ENCODE data around the gene CEP104. TPM values are rescaled to one million over a fixed set of nuclear protein-coding genes. Genes with fewer than 3 reads are reported as not detected.

CEP104 gene
- total RNA-seq, 1 experiment from 2014 or later = 34.5 TPM

- Mint-ChIP-seq H3K27me3 (ENCODE audit: low read depth) (no peaks in the 10 kb centered on the region), H3K36me3 (ENCODE audit: insufficient read depth in 1 of 3, low read depth in 3 of 3) (peaks cover 9 to 12% (median 11%) of the 10 kb centered on the region in 3 experiments), H3K27ac (peak overlapping the region in 1 of 3 experiments; percentile 43; a peak in 1 of 7 replicates), H3K4me1 (peaks cover under 1% of the 10 kb centered on the region in 2 experiments; a peak in 1 of 4 replicates), H3K4me3 (no peak overlapping the region), H3K9me3 (peaks cover 6% of the 10 kb centered on the region in 2 experiments; a peak in 4 of 5 replicates)
- no peak overlapping the region for H2AFZ ChIP-seq (ENCODE audit: low read length)
- no CpG with 5 or more reads among the region's 6 CpGs for WGBS (ENCODE audit: extremely low coverage, insufficient read length, low lambda C conversion rate)
- H2BK20ac ChIP-seq (ENCODE audit: low read depth, low read length, poor library complexity, severe bottlenecking) = no peak overlapping the region
- no peak overlapping the region for H3K18ac ChIP-seq (ENCODE audit: insufficient read length, low read depth, low read length)
- no peaks in the 10 kb centered on the region for H3K79me1 ChIP-seq (ENCODE audit: insufficient read depth, low read depth, low read length, poor library complexity, severe bottlenecking)
- no peaks in the 10 kb centered on the region for H3K23me2 ChIP-seq (ENCODE audit: insufficient read length, low read depth, low read length, poor library complexity, severe bottlenecking)
- no peak overlapping the region for H3K27ac ChIP-seq (ENCODE audit: insufficient read length, low read depth, low read length)
- H4K91ac ChIP-seq (ENCODE audit: insufficient read length, low read depth, low read length) = no peak overlapping the region
- H3K4ac ChIP-seq (ENCODE audit: low read depth, low read length) = no peak overlapping the region
- no peak overlapping the region for H3T11ph ChIP-seq (ENCODE audit: low read length)
- H2BK15ac ChIP-seq (ENCODE audit: low read depth, low read length) = no peak overlapping the region
- H3K79me2 ChIP-seq (ENCODE audit: insufficient read depth, low read length) = no peaks in the 10 kb centered on the region
- H3K4me1 ChIP-seq (ENCODE audit: insufficient read depth, low read length) = no peaks in the 10 kb centered on the region
- H4K5ac ChIP-seq (ENCODE audit: insufficient read length, low read depth, low read length) = no peak overlapping the region
- no peak overlapping the region for H3K56ac ChIP-seq (ENCODE audit: insufficient read length, low read depth, low read length)
- no peaks in the 10 kb centered on the region for H3K9me3 ChIP-seq (ENCODE audit: control insufficient read depth, low read depth, low read length)
- H2BK12ac ChIP-seq (ENCODE audit: insufficient read length, low read depth, low read length) = no peak overlapping the region
- no peaks in the 10 kb centered on the region for H3K27me3 ChIP-seq (ENCODE audit: insufficient read depth, low read length)
- H3K14ac ChIP-seq (ENCODE audit: insufficient read depth, low read length) = no peak overlapping the region
- H3K23ac ChIP-seq (ENCODE audit: insufficient read length, low read depth, low read length) = no peak overlapping the region
- H2BK5ac ChIP-seq (ENCODE audit: insufficient read length, low read length) = no peak overlapping the region
- H2AK5ac ChIP-seq (ENCODE audit: insufficient read length, low read length) = no peak overlapping the region
- H2BK120ac ChIP-seq (ENCODE audit: low read depth, low read length, poor library complexity, severe bottlenecking) = no peak overlapping the region
- no peak overlapping the region for H3K4me2 ChIP-seq (ENCODE audit: insufficient read depth, insufficient read length, low read length)
- no peak overlapping the region for H3K9ac ChIP-seq (ENCODE audit: extremely low read depth, insufficient read length, low read length)
- H4K20me1 ChIP-seq (ENCODE audit: control insufficient read depth, insufficient read depth, insufficient read length) = no peaks in the 10 kb centered on the region
- no peak for TF ChIP-seq CTCF (conservative IDR thresholded peaks at IDR 0.05)
- no peak overlapping the region for H4K8ac ChIP-seq (replicated peaks; ENCODE audit: insufficient read length, low read depth, low read length)
- no peak for DNase-seq
These were observed 7.9 kb upstream of the CEP104 start for GRCh38 chr1:3864884-3865283.

Data from H9 (cell line).